SK-N-DZ (cell line): ENCODE measurements around the gene FBXW2.
A peak's percentile ranks its signal among the peaks of the same experiment; 100 is the strongest.

Experiments
- DNase-seq: peaks from one replicate; pipeline ENCODE4 v3.0.0-alpha.2; 2015; ENCODE audit warnings: low spot score

The FBXW2 gene

DNA sequence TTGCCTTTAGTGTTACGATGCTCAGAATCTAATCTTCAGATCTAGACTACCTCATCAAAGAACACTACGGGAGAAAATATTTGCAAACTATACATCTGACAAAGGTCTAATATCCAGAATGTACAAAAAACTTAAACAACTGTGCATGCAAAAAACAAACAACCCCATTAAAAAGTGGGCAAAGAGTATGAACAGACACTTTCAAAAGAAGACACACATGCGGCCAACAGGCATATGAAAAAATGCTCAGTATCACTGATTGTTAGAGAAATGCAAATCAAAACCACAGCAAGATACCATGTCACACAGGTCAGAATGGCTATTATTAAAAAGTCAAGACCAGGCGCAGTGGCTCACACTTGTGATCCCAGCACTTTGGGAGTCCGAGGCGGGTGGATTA is 47.9 kb downstream of the FBXW2 start:
- no peak for DNase-seq

DNA sequence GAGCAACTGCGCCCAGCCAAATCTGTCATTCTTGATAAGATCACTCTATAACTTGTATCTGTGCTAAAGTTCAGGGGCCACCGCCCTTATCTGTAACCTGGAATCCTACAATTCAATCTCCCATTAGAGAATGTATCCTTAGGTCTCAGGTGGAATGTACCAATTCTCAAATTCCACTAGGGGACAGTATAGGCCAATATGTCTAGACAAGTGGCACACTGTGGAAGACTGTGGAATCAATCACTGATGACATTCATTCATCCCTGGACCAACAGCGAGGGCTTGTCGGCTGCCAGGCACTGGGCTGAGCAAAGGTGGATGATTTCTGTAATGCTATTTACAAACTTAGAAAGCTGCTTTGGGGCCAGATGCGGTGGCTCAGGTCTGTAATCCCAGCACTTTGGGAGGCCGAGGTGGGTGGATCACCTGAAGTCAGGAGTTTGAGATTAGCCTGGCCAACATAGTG is 50.2 kb downstream of the FBXW2 start:
- DNase-seq = peak; percentile 52

DNA sequence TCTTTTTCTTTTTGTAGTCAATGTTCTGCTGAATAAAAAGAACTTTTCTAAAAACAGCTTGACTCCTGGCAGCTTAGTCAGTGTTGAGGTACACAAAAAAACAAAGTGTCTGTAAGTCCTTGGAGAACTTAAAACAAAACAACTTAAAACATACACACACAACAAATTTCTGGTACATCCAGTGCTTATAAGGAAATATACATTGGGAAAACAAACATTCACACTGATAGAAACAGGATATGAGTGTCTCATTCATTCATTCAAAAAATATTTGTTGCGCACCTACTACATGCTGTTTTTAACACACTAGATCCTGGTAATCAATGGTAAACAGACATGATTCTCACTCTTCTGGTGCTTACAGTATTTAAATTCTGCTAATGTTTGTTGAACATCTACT is 51.5 kb downstream of the FBXW2 start:
- DNase-seq = no peak

DNA sequence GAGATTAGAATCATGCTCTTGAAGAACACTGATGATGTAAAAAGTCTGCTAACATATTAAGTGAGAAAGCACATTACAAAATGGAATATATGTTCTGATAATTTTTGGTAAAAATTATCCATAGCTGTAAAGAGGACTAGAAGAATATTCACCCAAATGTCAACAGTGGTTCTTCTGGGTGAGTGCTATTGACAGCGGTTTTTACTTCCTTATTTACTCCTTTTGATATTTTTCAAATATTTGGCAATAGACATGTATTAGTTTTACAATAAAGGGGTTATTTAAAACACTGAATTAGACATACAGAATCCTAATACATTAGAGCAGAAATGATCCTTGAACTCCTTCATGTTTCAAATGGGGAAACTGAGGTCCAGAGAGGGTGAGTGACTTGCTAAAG is 52.0 kb downstream of the FBXW2 start:
- DNase-seq = no peak

DNA sequence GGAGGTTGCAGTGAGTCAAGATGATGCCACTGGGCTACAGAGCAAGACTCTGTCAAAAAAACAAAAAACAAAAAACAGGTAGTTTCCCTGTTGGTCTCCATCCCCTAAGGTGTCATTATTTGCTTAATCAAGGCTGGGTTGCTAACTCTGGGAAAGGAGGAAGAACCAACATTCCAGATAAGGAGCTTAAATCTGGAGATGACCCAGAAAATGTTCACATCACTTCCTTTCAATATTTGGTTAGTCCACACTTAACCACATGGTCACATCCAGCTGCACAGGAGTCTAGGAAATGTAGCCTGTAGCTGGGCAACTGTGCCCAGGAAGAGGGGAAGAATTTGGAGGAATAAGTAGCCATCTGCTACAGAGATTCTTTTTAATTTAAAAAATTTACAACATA is 53.1 kb downstream of the FBXW2 start:
- DNase-seq = no peak

DNA sequence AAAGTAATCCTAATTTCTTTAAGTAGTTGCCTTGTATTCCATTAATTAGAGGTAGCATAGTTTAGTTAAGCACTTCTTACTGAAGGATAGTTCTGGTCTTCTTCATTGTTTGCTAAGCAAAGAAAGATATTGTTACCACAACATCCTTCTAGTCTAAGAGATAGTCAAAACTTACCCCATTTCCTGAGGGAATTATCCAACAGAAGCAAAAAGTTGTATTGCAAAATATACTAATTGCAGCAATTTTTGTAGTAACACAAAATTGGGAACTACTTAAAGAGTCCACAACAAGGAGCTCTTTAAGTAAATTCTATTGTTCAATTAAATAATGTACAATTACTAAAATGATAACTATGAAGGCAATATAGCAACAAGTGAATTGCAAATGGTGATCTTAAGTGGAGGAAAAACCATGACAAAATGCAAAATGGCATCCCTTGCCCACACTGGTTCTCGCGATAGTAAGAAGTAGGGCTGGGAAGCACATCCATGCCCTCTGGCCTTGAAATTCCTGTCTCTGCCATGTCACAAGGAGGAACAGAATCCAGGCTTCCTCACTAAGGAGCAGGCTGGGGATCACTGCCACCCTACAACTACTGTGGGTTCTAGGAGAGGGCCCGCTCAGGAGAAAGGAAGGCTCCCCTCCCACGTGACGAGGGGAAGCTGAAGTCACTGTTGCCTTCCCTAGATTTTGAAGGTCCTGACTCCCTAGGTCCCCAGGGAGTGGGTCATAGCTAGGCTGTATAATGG is 55.6 kb downstream of the FBXW2 start:
- no peak for DNase-seq

DNA sequence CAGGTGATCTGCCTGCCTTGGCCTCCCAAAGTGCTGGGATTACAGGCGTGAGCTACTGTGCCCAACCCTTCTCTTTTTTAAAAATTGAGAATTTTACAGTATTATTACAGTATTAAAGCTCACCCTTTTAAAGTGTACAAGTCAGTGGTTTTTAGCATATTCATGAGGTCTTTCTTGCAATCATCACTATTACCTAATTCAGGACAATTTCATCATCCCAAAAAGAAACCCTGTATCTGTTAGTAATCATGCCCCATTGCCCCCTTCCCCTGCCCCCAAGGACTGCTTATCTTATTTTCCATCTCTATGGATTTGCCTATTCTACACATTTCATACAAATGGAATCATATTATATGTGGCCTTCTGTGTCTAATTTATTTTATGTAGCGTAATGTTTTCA is 56.3 kb downstream of the FBXW2 start:
- no peak for DNase-seq

DNA sequence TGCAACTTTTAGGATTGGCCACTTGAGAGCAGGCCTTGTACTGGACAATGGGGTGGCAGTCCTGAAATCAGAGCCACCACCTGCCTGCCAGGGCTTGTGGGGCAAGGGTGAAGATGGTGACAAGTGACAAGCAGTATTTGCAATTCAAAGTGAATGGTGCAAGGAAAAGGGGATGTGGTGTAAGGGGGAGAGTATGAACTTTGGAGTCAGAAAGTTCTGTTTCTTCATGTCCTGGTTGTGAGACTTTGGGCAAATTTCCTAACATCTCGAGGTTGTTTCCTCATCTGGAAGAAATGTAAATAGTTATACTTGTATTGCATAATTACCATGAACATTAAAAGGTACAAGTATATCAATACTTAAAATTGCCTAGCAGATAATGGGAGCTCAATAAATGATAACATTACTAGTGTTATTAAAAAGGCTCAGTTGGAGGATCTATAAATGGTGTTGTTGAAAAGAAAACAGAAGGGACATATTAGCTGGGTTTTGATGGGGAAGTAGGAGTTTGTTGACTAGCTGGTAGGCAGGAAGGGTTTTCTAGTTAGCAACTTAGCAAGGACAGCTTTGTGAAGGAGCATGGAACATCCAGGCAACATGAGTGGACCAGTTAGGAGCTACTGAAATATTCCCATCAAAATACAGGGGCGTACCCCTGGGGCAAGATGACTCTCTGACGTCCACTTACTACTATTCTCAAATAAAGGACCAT is 57.6 kb downstream of the FBXW2 start:
- DNase-seq = no peak

DNA sequence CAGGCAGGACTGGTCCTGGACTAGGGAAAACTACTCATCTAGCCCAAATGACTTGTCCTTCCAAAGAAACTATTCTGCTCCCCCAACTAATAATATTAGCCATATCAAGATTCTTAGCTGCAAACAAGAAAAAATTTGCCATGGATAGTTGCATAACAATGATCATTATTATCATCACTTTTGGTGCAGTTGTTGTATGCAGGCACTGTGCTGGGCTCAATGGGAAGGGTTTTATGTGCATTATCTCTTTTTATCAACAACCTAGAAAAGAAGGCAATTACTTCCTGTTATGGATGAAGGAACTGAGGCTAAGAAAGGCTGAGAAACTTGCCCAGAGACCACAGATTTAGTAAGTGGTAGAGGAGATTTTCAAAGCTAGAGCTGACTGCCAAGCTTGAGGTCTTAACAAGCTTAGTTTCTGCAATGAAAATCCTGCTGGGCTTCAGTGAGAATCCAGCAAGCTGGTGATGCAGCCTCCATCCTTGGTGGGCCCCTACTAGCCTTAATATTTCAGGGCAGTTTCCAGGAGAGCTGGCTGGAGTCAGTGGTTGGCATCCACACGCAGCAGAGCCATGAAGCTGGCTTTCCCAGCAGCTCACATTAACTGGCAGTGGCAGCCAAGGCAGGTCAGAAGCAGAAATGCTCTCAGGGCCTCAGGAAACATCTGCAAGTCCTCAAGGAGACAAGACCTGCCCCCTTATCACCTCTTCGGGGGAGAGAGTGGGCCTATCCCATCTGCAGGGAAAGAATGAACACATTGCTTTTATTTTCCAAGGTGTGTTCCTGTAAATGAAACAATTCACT is 58.4 kb downstream of the FBXW2 start:
- no peak for DNase-seq

DNA sequence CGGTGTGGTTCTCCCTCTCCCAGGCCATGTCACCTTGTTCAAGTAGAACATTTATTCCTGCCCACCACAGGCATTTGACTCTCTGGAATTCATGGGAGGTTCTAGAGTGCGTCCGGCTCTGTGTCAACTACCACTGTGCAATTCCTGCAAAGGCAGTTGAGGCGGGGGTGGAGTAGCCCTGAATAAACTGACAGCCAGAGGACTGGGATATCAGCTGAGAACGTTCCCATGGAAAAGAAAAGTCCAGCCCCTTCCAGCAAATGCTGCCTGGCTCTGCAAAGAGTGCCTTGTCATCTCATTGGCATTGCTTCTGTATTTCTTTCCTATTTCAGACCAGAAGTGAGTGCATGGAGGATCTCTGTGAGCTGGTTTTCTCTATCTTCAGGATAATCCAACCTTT is 60.0 kb downstream of the FBXW2 start:
- DNase-seq = no peak

DNA sequence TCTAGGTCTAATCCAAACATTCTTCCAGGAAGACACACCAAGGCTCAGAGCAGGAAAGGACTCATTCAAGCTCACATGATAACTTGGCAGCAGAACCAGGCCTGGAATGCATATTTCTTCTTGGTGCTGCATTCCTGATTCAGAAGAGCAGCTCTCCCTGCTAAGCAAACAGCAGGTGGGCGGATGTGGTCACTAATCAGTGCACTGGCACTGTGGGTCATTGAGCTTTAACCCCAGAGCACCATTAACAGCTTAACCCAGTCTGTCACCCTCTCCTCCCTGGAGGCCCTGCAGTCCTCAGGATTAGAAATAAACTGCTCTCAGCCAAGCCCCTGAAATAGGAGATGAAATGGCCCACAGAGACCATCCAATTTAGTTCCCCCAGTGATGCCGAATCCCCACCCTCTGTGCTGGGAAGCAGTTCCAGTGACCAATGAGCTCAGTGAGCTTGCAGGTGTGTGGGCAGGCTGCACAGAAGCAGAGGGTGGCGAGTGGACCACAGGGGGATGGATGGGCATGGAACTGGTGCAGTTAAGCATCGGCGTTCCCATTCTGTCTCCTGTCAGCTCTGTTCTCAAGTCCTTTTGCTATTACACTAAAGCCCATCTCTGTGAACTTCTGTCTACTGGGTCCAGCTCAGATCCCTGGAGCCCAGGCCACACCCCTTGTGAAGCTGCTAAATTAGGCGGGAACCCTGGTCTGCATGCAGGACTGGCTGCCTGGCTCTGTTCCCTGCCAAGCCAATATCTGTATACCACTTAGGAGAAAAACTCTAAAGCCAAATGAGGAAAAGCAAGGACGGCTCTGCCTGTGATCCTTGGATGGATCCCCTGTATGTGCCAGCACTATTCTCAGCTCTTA is 62.3 kb downstream of the FBXW2 start:
- no peak for DNase-seq

DNA sequence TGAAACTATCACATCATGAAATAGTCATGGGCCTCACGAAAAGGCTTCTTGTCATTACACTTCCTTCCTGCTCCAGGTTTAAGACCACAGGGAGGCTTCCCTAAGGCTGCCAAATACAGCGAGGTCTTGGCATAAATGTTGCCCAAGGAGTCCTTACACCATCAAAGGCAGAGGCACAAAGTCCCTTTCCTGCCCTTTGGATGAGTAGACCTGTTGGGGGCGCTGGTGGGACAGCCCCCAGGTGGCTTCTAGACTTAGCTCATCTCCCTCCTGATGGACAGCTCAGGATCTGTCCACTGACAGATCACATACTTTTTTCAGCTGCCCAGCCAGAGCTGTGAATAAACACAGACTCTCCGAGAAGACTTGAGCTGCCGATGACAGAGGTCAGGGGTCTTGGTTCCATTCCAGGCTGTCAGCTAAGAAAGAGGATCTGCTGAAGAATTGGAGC is 63.4 kb downstream of the FBXW2 start:
- no peak for DNase-seq

DNA sequence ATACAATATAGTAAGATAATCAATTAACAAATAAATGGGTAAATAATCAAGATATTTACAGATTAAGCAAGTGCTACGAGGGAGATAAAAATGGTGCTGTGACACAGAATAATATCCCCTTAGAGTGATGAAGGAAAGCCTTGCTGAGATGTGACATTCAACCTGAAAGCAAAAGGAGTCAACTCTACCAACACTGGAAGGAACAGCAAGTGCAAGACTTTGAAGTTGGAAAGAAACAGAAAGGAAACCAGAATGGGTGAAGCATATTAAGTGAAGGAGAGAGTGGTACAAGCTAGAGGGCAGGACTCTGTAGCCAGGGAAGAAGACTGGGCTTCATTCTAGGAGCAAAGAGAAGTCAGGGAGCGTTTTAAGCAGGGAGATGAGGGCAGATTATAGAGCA is 66.7 kb downstream of the FBXW2 start:
- no peak for DNase-seq

DNA sequence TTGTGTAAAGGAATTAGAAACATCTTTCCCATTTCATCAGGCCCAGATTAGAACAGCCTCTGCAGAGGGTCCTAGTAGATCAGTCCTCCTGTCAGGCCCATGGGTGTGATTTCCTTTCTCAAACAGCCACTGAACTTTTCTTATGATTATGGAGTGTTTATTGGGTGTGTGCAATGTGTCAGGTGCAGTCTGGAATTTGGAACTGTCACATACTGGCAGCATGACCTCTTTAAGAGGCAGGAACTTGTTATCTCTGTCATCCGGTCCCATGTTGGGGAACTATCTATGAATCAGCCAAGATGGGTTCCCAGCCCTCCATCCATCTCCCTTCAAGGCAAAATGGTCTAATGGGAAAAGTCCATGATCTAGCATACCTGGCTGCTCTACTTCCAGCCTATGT is 67.3 kb downstream of the FBXW2 start:
- DNase-seq = no peak

DNA sequence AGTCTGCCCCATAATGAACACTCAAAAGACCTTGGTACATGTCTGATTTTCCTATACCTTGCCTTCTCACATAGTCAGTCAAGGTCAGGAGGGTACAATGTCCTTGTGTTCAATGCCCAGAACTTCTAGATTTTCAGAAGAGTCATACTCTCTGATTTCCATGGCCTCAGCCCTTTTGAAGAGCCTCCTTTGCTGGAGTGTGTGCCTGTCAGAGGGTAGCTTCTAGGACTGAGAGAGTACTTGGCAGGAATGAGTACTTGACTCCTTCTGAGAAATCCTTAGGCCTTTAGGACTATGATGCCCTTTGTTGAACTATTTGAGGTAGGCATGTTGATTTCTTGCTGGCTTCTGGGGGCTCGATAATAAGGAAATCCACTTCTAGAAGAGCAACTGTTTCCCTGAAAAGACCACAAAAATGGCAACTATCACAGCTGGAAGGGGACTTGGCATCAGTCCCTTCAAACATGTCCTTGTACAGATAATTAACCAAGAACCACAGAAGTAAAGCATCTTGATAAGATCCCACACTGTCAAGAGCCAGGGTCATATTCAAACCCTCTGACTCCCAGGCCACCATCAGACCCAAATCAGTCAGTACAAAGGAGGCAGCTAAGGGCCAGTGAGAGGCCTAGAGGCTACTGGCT is 68.3 kb downstream of the FBXW2 start:
- no peak for DNase-seq

DNA sequence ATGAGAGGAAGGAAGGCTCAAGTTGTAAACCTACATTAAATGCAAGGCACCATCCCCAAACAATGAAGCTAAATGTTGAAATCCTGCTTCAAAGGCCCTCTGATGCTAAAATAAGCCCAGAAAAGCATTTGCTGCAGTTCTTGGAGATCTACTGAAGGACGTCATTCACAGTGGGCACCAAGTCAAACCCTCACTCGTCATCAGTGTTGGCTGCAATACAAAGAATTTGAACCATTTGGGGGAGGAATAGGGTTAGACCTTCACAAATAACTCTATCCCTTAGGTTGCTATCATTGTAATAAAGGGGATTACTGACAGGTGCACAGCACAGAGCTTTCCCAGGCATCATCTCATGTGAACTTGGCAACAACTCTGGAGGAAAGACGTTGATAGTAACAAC is 69.7 kb downstream of the FBXW2 start:
- DNase-seq = no peak

DNA sequence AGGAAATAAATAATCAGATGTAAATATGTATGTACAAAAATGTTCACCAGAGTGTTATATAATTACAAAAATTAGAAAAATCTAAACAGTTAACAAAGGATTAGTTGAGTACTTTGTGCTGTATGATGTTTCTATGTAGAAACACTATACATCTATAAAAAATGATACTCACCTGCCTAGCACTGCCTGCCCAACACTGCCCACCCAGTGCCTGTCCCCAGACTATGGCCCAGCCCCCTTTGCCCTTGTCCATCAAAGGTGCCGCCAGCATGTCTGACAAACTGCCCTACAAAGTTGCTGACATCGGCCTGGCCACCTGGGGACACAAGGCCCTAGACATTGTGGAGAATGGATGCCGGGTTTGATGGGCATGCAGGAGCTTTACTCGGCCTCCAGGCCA is 72.8 kb downstream of the FBXW2 start:
- DNase-seq = no peak

DNA sequence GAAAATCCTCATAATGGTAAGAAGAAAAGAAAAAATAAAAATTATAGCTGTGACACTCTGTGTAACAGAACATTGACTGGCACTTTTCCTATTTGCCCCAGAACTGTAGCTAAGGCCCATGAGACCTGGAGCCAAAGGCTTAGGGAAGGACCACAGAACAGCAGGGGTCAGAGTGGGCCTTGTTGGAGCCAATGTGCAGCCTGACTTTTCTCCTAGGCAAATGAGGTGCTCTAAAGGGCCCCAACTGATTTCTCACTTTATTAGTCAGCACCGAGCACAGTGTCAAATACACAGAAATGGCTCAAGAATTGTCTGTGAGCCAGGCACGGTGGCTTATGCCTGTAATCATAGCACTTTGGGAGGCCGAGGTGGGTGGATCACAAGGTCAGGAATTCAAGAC is 74.9 kb downstream of the FBXW2 start:
- DNase-seq = no peak

DNA sequence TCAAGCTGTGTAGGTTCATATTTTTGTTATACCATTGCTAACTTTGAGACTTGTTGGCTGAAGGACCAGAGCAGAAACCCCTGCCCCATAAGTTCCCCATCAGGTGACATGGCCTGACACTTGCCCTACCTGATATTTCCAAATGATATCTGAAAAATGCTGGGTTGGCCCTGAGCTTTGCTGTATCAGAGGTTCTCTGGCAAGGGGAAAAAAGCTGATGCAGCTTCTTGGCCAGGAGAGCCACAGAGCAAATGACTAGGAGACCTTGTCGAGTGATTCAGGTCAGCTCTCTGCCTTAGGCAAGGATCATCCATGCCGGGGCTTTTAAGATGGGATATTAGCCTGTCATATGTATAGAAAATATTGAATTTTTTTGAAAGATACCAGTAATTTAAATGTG is 76.0 kb downstream of the FBXW2 start:
- DNase-seq = no peak

DNA sequence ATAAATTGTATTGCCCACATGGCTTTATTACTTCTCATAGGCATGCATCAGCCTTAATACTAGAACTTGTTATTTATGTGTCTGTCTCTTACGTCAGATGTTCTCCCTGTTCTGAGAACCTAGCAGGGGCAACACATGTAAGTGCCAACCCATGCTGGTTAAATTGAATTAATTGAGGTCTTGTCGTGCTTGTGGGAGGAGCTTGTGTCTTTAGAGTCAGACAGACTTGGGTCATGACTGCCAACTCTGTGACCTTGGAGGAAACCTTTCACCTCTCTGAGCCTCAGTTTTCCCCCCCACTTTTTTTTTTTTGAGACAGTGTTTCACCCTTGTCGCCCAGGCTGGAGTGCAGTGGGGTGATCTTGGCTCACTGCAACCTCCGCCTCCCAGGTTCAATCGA is 76.7 kb downstream of the FBXW2 start:
- no peak for DNase-seq

DNA sequence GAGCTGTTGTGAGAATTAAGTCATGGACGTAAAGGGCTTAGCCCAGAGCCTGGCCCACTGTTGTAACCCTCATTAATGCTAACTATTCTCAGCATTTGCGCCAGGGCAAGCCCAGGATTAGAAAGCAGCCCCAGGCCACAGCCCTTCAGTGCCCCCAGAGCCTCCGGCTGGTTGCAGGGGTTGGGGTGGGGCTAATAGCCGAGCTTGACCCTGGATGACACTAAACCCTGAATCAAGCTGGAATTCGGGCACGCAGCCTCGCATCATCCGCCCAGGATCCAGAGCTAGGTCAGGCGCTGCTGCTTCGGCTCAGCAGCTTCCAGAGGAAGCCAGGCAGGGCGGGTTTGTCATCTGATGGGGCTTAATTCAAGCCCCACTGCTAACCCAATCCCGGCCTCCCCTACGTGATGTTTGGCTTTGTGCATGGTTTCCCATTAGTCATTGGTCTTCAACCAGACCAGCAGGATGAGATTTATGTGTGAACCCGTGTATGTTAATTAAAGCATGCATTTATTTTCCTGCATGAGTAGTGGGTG is 77.8 kb downstream of the FBXW2 start:
- peak; percentile 71 for DNase-seq
